Esophagus muscularis mucosa (tissue), 4 donors: Measurements from ENCODE around the gene SPATA18.

ENCODE experiments used
- CTCF ChIP-seq, 3 experiments: fragments of 200-600 bp in 2 of 3; fragments of 450-650 bp in 1 of 3; sonication (generic) in 2 of 3; IDR thresholded peaks; one replicate each; pipeline ENCODE4 v1.5.1; 2017 to 2019; ENCODE audit warnings: antibody characterized with exemption in 3 of 3, mild to moderate bottlenecking in 2 of 3, moderate library complexity in 1 of 3
- EP300 ChIP-seq: sonication (generic); formaldehyde crosslinking; IDR thresholded peaks from one replicate; pipeline ENCODE4 v1.6.1; 2017; ENCODE audit warnings: antibody characterized with exemption
- POLR2A ChIP-seq: fragments of 450-650 bp; IDR thresholded peaks from one replicate; pipeline ENCODE4 v1.6.1; 2017; ENCODE audit warnings: antibody characterized with exemption, moderate library complexity, mild to moderate bottlenecking, low read depth
- POLR2AphosphoS5 ChIP-seq, 2 donors: sonication (generic); formaldehyde crosslinking; IDR thresholded peaks; one replicate each; pipeline ENCODE4 v1.6.1; 2017; ENCODE audit warnings: antibody characterized with exemption in 2 of 2

GRCh38 chr4:52116641-52117040, 65.5 kb downstream of the SPATA18 start:
- TF ChIP-seq CTCF (IDR thresholded peaks at IDR 0.05) (no peak), EP300 (no peak), POLR2A (no peak), POLR2AphosphoS5 (IDR thresholded peaks at IDR 0.05) (no peak)
